GM18867 (cell line): Measurements from ENCODE around the gene REC8.

Experiments used
- ATAC-seq: cut with Tn5 transposase; IDR thresholded peaks from one replicate; pipeline ENCODE4 v1.9.1; 2021; ENCODE audit warnings: mild to moderate bottlenecking, moderate library complexity; ENCODE audit not compliant: unreplicated experiment

Gene REC8

GRCh38 chr14:24224618-24225071 is 52.8 kb downstream of the REC8 start:
- ATAC-seq, result no peak

- no peak for ATAC-seq
Measured at GRCh38 chr14:24226473-24226872, 54.6 kb downstream of the REC8 start.

- ATAC-seq, result no peak
Measured at GRCh38 chr14:24228902-24229301, 57.0 kb downstream of the REC8 start.
